Measurements from ENCODE around the gene NR3C2.

NR3C2 gene

GRCh38 chr4:148245015-148245414 is 197.2 kb downstream of the NR3C2 start:
- no peaks in the 10 kb centered on the region for H3K9me3 ChIP-seq (ENCODE audit: severe bottlenecking)
- TF ChIP-seq CTCF (IDR thresholded peaks at IDR 0.05; ENCODE audit: poor library complexity, severe bottlenecking) = no peak
- no peak overlapping the region for H3K27ac ChIP-seq (ENCODE audit: poor library complexity, severe bottlenecking)
- H3K4me1 ChIP-seq (ENCODE audit: insufficient read depth, poor library complexity, severe bottlenecking) = no peaks in the 10 kb centered on the region
- no peaks in the 10 kb centered on the region for H3K27me3 ChIP-seq (ENCODE audit: insufficient read depth, poor library complexity, severe bottlenecking)
- H3K4me3 ChIP-seq (ENCODE audit: severe bottlenecking) = no peak overlapping the region
- ATAC-seq (ENCODE audit: low read depth) (no peak), DNase-seq (ENCODE audit: low spot score) (no peak)
- H3K36me3 ChIP-seq (ENCODE audit: low read depth) = no peaks in the 10 kb centered on the region

- DNase-seq (ENCODE audit: low spot score) (no peak), ATAC-seq (ENCODE audit: low read depth) (no peak)
- no peaks in the 10 kb centered on the region for H3K4me1 ChIP-seq (ENCODE audit: insufficient read depth, poor library complexity, severe bottlenecking)
- H3K27ac ChIP-seq (ENCODE audit: poor library complexity, severe bottlenecking) = no peak overlapping the region
- no peaks in the 10 kb centered on the region for H3K27me3 ChIP-seq (ENCODE audit: insufficient read depth, poor library complexity, severe bottlenecking)
- no peak for TF ChIP-seq CTCF (IDR thresholded peaks at IDR 0.05; ENCODE audit: poor library complexity, severe bottlenecking)
- no peak overlapping the region for H3K4me3 ChIP-seq (ENCODE audit: severe bottlenecking)
- no peaks in the 10 kb centered on the region for H3K36me3 ChIP-seq (ENCODE audit: low read depth)
- no peaks in the 10 kb centered on the region for H3K9me3 ChIP-seq (ENCODE audit: severe bottlenecking)
Observed at GRCh38 chr4:148243837-148244236, 198.4 kb downstream of the NR3C2 start.

GRCh38 chr4:148240241-148240640 is 202.0 kb downstream of the NR3C2 start:
- no peak for TF ChIP-seq CTCF (IDR thresholded peaks at IDR 0.05; ENCODE audit: poor library complexity, severe bottlenecking)

GRCh38 chr4:148239494-148239985 is 202.7 kb downstream of the NR3C2 start:
- Histone ChIP-seq H3K4me3 (ENCODE audit: severe bottlenecking) (no peak overlapping the region), H3K27ac (ENCODE audit: poor library complexity, severe bottlenecking) (no peak overlapping the region), H3K9me3 (ENCODE audit: severe bottlenecking) (no peaks in the 10 kb centered on the region), H3K27me3 (ENCODE audit: insufficient read depth, poor library complexity, severe bottlenecking) (no peaks in the 10 kb centered on the region), H3K4me1 (ENCODE audit: insufficient read depth, poor library complexity, severe bottlenecking) (no peaks in the 10 kb centered on the region), H3K36me3 (ENCODE audit: low read depth) (no peaks in the 10 kb centered on the region)
- no peak for DNase-seq (ENCODE audit: low spot score)
- no peak for TF ChIP-seq CTCF (IDR thresholded peaks at IDR 0.05; ENCODE audit: poor library complexity, severe bottlenecking)
- no peak for ATAC-seq (ENCODE audit: low read depth)

More at GRCh38 chr4:148240241-148240640, 202.0 kb downstream of the NR3C2 start:
- no peaks in the 10 kb centered on the region for H3K9me3 ChIP-seq (ENCODE audit: severe bottlenecking)
- H3K27me3 ChIP-seq (ENCODE audit: insufficient read depth, poor library complexity, severe bottlenecking) = no peaks in the 10 kb centered on the region
- ATAC-seq (ENCODE audit: low read depth) (no peak), DNase-seq (ENCODE audit: low spot score) (no peak)
- H3K27ac ChIP-seq (ENCODE audit: poor library complexity, severe bottlenecking) = no peak overlapping the region
- no peak overlapping the region for H3K4me3 ChIP-seq (ENCODE audit: severe bottlenecking)
- H3K4me1 ChIP-seq (ENCODE audit: insufficient read depth, poor library complexity, severe bottlenecking) = no peaks in the 10 kb centered on the region
- H3K36me3 ChIP-seq (ENCODE audit: low read depth) = no peaks in the 10 kb centered on the region

- ATAC-seq (ENCODE audit: low read depth) (no peak), DNase-seq (ENCODE audit: low spot score) (no peak)
- Histone ChIP-seq H3K27me3 (ENCODE audit: insufficient read depth, poor library complexity, severe bottlenecking) (no peaks in the 10 kb centered on the region), H3K36me3 (ENCODE audit: low read depth) (no peaks in the 10 kb centered on the region), H3K27ac (ENCODE audit: poor library complexity, severe bottlenecking) (no peak overlapping the region), H3K9me3 (ENCODE audit: severe bottlenecking) (no peaks in the 10 kb centered on the region), H3K4me1 (ENCODE audit: insufficient read depth, poor library complexity, severe bottlenecking) (no peaks in the 10 kb centered on the region), H3K4me3 (ENCODE audit: severe bottlenecking) (no peak overlapping the region)
- TF ChIP-seq CTCF (IDR thresholded peaks at IDR 0.05; ENCODE audit: poor library complexity, severe bottlenecking) = no peak
Observed at GRCh38 chr4:148238811-148239493, 203.3 kb downstream of the NR3C2 start.
